Measurements from ENCODE around the gene MAPK8IP3. TPM values are rescaled to one million over a fixed set of nuclear protein-coding genes. Genes with fewer than 3 reads are reported as not detected.

MAPK8IP3 gene
- total RNA-seq, 4 donors from 2014 or later = 15.8 to 92.1 (median 39.0) TPM

DNA sequence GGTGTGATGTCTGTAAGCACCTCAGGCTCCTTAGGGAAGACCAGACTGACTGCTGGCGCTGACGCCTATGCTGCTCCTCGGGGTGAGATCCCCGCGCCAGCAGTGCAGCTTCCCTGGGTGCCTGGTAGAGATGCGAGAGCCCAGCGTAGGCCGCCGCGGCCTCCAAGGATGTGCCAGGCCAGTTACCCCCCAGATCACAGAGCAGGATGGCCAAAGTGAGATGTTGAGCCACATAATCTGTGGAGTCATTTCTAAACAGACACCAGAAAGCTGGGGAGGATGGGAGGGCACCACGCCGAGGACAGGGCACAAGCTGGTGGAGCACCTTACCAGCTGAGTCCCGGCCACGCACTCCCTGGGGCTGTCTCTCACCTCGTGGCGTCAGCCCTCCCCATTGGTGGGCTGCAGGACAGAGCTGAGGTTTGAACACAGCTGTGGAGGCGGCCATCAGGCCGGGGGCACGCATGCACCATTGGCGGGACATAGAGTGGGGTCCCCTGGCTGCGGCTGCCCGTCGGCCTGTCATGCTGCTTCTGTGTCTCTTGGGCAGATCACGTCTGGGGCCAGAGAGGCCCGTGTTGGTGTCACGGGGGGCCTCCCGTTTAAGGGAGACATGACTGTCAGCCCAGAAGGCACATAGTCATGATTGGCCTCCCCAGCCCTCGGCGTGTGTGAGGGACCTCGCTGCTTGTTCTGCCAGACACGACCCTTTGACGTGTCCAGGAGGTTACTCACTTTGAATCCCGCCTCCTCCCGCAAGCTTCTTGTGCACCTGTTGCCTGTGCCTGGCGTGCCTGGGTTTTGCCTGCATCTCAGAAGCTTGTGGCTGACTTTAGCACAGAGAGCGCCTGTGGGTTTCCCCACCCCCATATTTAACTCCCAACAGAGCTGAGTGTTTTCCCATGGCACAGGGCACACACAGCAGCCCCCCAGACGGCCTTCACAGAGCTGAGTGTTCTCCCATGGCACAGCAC is 21.9 kb downstream of the MAPK8IP3 start:
- TF ChIP-seq, protein P1, sequence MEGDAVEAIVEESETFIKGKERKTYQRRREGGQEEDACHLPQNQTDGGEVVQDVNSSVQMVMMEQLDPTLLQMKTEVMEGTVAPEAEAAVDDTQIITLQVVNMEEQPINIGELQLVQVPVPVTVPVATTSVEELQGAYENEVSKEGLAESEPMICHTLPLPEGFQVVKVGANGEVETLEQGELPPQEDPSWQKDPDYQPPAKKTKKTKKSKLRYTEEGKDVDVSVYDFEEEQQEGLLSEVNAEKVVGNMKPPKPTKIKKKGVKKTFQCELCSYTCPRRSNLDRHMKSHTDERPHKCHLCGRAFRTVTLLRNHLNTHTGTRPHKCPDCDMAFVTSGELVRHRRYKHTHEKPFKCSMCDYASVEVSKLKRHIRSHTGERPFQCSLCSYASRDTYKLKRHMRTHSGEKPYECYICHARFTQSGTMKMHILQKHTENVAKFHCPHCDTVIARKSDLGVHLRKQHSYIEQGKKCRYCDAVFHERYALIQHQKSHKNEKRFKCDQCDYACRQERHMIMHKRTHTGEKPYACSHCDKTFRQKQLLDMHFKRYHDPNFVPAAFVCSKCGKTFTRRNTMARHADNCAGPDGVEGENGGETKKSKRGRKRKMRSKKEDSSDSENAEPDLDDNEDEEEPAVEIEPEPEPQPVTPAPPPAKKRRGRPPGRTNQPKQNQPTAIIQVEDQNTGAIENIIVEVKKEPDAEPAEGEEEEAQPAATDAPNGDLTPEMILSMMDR (IDR thresholded peaks at IDR 0.05; ENCODE audit: low read depth) = no peak

DNA sequence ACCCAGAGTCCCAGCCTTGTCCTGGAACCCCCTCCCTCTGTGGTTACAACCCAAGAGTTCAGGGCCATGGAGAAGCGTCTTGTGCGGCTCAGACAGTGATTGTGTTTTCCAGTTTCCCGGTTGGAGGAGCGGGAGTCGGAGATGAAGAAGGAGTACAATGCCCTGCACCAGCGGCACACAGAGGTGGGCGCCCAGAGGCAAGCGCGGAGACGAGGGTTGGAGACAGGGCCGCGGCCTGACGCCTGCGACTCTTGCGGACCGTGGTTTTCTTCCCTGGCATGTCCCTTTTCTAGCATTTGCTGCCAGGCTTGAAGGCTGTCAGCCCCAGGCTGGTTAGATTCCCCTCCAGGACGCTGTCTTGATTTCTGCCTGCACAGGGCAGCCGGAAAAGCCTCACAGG is 23.0 kb downstream of the MAPK8IP3 start:
- TF ChIP-seq, protein P1 (IDR thresholded peaks at IDR 0.05; ENCODE audit: low read depth) = no peak

DNA sequence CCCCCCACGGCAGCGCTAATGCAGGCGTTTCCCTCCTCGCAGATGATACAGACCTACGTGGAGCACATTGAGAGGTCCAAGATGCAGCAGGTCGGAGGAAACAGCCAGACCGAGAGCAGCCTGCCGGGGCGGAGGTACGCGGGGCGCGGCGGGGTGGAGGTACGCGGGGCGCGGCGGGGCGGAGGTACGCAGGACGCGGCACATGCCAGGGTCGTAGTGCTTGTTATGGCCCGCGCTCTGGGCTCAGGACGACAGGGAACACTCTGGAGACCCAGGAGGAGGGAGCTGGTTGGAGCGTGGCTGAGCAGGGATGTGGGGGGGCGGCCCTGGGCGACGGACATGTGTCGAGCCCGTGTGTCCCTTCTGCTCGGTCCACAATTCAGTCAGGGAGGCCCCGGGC is 23.4 kb downstream of the MAPK8IP3 start:
- TF ChIP-seq, protein P1 (IDR thresholded peaks at IDR 0.05; ENCODE audit: low read depth) = no peak

DNA sequence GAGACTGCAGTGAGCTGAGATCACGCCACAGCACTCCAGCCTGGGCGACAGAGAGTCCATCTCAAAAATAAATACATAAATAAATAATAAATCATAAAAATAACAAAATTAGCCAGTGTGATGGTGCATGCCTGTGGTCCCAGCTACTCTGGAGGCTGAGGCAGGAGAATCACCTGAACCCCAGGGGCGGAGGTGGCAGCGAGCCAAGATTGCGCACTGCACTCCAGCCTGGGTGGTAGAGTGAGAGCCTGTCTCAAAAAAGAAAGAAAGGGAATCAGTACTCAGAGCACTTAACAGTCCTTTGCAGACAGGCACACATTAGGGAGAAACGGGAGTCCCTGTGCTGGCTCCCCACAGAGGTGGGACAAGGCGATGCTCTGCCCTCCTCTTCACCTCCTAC is 25.1 kb downstream of the MAPK8IP3 start:
- TF ChIP-seq, protein P1 (IDR thresholded peaks at IDR 0.05; ENCODE audit: low read depth) = no peak

DNA sequence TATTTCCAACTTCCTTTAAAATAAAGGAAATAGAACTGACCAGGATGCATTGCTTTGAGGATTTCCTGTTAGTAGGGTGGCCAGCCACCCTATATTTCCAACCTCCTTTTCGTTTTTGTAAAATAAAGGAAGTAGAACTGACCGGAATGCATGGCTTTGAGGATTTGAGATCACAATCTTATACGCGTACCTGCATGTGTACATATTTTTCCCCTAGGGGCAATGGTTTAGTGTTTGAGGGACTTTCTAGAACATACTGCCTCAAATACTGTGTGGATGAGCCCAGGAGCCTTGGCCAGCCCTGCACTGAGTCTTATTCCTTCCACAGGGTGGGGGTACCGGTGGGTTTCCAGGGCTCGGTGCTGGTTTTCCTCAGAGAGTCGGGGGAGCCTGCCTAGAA is 25.6 kb downstream of the MAPK8IP3 start:
- TF ChIP-seq, protein P1 (IDR thresholded peaks at IDR 0.05; ENCODE audit: low read depth) = no peak

DNA sequence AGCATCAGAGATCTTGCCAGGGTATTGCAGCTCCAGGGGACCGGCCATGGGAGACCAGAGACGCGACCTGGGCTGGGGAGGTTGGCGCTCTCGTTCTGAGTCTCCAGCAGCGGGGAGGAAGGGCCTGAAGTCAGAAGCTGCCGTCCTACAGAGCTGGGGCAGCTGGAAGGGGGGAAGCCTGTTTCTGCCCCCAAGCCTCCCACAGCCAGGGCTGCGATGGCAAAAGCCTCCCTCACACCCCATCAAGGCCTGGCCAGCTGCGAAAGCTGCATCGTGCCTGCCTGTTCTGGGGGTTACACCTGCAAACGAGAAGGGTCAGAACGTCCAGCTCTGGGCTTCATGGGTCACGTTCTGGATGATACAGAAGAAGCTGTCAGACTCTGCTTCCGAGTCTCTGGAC is 26.1 kb downstream of the MAPK8IP3 start:
- TF ChIP-seq, protein P1 (IDR thresholded peaks at IDR 0.05; ENCODE audit: low read depth) = no peak

DNA sequence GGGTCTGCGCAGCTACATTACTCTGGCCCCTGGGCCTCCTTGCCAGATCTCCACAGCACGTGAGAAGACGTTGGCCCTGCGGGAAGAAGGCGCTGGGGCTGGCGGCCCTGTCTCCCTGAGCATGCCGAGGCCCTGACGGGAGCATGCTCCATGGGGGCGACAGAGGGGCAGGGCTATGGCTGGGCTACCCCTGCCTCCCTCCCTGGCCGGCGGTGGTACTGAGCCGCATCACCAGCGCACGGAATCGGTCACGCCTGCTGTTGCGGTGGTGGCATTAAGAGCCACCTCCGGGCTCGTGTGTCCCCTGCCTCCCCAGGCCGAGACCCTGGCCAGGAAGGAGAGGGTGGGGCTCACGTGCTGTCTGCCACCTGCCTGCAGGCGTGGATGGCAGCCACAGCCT is 28.1 kb downstream of the MAPK8IP3 start:
- TF ChIP-seq, protein P1 (IDR thresholded peaks at IDR 0.05; ENCODE audit: low read depth) = no peak

Measured in subcutaneous adipose tissue (tissue), 4 donors.